ENCODE measurements around the gene RERG.

RERG gene

DNA sequence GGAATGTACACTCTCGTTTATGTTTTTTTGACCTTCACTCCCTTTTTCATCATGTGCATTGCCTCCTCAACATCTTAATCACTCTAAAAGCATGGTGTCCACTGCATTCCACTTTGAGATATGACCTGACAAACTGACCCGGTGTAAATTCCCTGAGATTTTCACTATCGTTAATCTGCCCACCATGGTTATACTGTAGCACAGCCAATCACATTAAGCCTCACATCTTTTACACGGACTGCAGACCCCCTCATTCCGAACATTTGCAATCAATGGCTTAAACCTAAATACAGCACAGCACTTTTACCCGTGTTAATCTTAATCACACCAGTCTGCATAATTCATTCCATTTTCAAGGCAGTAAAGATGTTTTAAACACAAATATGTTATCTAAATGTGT is 2.4 kb downstream of the RERG start:
- DNase-seq (ENCODE audit: low spot score) = no peak

DNA sequence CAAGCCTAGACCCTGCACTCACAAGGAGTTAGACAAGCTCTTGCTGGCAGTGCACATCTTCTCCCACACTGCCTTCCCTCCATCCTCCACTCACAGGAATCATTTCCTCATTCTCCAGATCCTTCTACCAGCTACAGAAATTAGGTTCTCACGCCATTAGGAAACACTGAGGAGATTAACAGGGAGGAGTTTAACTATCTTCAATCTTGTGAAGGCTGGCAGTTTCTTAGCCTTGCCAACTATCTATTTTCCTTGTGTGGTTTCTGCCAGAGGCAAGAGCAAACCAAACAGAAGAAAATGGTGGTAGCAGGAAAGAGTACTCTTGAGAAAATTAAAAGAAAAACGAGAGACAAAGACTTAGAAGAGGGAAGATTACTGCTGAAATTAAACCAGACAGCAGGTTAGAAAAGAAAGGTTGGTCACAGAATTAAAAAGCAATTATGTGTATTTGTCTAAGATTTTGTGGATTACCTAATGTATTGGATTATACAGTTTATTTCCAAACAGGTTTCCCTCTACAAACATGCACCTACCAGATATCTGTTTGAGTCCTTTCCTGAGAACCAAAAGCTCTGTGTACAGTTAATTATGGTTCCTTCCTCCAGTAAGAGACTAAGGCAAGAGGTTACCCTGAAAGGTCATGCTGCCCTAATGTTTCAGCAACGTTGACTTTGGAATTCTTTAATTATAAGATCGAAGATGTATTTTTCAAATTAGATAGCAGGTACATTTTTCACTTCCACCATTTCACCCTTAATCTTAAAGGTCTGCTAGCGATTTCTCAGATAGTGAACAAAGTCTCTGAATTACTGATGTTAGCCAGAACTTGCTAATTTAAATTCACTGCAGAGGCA is 5.0 kb downstream of the RERG start:
- no peak for DNase-seq (ENCODE audit: low spot score)

DNA sequence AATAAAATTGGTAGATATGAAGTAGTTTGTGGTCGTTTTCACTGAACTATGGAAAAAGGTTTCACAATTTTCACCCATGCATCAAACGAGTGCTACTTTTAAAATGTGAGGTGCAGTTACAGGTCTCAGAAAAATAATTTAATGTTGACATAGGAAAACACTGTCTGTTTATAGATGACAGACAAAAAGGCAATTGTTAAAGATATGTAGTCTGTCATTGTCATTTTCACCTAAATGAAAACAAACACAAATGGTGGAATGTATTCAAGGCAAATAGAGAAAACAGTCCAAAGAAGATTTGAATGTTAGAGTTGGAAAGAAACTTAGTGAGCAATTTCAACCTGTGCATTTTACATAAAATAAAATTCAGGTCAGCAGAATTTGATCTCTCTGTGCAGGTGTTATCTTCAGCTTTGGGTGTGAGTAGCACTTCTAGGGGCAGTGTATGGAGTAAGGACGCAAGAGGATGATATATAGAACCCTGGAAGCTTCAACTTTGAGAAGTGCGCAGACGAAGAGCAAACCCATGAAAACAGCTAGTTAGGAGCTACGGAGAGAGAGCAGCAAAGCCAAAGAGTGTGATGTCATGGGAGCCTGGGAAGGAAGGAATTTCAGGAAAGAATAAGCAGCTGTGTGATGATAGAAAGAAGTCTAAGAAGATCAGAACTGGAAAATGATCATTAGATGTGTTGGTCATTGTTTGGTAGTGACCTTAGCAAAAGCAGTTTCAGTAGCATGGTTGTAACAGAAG is 6.2 kb downstream of the RERG start:
- DNase-seq (ENCODE audit: low spot score) = no peak

DNA sequence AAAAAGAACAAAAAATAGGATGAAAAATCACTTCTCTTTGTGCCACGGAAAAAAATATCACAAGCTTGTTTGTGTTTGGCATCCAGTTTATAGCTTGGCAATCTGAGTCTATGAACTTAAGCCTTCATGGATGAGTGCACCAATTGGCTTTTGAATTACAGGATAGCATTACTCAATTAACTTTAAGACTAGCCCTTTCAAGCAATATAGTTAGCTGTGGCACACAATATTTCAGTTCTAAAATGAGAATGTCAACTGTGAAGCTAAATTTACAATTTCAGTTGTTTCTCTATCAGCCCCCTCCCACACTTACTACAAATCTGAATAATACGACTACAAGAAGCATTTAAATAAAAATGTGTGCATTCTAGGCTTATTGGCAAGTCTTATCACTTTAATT is 8.3 kb downstream of the RERG start:
- no peak for DNase-seq (ENCODE audit: low spot score)

DNA sequence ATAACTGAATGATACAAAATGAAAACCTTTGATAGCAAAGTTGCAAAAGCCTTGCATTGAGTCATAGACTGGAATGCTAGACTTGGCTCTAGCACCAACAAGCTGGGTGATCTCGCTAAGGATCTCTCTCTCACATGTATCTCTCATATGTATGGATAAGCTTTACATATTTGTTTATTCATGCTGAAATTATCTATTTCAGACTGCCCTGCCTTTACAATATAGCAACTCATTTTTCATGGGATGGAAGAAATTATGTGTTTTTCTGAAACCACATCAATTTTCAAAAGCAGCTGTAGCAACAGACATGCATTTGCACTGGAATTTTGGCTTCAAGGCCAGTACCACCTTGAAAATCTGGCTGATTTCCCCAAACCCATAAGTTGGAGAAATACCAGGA is 11.4 kb downstream of the RERG start:
- DNase-seq (ENCODE audit: low spot score) = no peak

DNA sequence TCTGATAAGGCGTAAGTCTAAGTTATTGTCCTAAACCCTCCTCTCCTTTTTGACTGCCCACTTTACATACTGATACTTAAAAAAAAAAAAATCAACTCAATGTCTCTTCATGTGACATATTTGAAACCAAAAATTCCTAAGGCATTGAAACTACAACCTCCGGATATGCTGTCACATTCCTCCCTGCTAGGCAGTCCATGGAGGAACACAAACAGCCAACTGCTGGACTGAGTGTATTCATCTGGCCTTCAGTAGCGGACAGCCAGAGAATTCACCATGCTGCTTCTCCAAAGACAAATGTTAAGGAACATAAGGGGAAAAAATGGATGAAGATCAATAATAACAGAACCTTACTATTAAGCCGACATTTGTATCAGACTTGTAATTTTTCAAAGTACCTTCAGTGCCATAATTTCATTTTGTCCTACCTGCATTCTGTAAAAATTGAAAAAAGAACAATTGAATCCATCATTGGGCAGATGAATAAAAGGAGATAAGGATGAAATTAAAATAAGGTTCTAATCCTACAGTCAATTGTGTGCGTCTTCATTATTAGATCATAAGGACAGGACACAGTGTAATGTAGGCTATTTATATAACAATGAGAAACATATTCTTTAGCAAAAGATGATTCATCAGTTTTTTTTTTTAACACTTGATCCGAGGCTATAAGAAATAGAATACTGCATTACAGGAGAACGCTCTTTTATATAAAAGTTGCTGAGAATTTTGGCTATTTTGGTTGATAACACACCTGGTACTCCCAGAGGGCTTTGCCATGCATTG is 12.2 kb downstream of the RERG start:
- no peak for DNase-seq (ENCODE audit: low spot score)

DNA sequence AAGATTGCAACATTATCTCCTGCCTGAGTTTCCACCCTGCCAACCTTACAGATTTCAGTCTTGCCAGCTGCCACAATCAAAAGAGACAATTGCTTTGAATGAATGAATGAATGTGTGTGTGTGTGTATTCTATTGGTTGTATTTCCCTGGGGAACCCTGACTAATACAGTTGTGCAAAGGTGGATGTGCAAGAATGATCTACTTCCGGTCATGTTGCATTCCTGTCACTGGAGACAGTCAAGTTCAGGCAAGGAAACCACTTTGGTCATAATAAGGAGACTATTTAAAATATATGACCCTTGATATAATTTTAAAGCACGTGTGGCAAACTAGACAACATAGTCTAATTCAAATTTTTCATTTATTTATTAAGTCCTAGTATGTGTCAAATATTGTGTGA is 13.1 kb downstream of the RERG start:
- DNase-seq (ENCODE audit: low spot score) = no peak

DNA sequence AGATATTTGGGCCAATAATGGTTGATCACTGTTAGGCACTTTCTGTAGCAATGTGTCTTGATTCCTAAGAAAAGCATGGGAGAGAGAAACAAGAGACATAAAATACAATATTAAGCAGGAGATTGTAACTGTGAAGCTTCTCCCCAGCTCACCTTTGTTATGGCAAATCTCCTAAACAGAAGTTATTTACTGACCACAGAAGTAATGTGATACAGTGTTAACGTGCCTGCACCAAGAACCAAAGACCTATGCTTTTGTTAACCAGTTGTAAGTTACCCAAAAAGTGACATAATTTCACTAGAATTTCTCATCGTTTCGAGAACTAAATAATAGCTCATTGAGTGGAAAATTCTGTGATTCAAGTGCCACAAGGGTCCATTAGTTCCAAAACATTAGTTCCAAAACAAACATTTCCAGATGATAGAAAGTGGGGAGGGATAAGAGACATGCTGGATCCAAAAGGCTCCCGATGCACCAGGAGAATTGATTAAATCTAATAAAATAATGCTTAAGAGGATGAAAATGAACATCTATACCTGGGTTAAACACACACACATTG is 14.3 kb downstream of the RERG start:
- DNase-seq (ENCODE audit: low spot score) = no peak

DNA sequence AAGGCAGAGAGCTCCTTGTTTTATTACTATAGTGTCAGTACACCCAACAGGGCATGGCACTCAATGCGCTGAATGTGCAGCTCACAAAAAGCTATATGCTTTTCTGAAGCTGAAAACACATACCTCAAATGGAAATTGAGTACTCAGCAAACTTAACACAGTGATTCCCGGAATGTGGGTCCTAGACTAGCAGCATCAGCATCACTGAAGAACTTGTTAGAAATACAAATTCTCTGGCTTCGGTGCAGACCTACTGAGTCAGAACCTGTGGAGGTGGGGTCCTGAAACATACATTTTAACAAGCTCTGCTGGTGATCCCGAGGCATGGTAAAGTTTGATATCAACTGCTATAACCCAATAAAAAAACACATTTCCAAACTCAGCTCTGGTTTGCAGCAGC is 14.9 kb downstream of the RERG start:
- DNase-seq (ENCODE audit: low spot score) = no peak

DNA sequence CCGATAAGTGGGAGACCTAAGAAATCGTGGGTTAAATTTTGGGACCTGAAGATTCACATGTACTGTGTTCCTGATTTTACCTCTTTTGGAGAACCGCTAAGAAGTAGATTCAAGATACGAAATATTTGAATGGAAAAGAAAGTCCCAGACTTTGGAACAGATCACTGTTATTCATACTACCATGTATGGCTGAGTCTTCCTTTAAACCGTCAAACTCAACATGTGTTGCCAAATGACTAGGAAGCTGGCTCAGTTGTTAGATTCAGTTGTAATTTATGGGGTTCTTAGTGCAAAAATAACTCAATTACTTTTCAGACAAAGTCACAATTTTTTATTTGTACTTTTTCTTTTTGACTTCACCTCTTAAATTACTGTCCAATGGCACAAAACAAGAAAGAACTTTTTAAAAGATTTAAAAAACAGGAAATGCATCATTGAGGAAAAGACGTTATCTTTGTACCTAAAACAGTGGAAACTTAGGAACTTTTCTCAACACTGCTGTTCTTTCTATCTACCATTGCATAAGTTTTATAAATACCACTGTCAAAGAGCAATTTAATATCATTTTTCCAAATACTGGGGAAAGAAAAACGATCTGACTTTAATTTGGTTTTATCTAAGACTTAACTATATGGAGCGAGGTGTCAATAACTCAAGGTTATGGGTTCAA is 15.7 kb downstream of the RERG start:
- no peak for DNase-seq (ENCODE audit: low spot score)

DNA sequence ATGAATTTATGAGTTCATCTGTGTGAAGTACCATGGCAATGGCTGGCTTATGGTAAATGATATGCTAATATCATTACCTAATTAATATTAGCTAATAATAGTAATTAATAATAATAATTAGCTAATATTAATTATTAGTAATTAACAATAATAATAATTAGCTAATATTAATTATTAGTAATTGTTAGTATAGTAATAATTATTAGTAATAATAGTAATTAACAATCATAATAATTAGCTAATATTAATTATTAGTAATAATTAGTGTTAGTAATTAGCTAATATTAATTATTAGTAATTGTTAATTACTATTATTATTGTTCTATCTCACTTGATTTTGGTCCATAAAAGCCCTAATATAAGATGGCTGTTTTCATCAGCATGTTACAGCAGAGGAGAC is 19.8 kb downstream of the RERG start:
- DNase-seq (ENCODE audit: low spot score) = no peak

DNA sequence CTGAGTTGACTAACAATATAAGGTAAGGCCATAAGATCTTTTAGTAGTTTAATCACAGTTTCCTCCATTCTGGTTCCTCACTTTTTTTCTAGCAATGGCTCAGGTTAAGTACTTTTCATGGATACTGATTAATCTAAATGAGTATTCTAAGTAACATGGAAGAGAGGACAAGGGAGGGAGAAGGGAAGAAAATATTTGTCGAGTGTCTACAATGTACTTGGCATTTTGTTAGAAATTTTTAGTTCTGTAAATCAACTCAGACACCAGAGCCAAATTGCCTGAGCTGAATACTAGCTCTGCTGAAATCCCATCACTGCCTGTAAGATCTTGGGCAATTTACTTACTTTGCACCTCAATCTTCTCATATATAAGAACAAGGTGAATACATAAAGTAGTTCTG is 20.2 kb downstream of the RERG start:
- DNase-seq (ENCODE audit: low spot score) = no peak

DNA sequence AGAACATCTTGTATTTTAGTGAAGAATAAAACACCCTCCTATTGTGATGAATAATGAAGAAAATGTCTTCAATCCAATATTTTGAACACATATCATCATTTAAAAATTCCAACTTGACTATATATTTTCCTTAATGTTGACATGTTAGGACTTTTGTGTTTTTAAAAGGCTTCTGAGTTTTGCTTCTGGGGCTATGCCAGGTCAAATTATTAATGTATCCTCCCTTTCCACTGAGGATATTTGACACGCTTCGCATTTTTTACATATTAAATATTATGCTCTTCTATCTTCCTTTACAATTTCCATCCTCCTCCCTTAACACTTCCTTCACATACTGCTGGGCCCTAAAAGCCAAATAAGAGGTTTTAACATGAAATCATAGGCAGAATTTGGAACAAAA is 20.6 kb downstream of the RERG start:
- no peak for DNase-seq (ENCODE audit: low spot score)

DNA sequence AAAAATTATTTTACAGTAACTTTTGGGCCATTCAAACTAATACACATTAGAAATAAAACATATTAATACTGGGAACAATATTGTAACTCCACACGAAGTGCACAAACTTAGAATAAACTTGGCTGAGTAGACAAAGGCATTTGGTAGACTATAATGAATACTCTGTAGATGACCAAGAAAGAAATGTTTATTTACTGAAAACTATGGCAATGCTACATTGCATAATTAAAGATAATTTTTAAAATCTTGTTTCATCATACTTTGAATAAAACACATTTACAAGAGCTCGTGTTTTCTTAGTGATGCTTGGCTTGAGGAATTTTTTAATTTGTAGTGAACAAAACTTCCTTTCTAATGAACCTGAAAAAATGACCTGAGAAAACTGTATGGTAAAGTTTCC is 21.3 kb downstream of the RERG start:
- DNase-seq (ENCODE audit: low spot score) = no peak

DNA sequence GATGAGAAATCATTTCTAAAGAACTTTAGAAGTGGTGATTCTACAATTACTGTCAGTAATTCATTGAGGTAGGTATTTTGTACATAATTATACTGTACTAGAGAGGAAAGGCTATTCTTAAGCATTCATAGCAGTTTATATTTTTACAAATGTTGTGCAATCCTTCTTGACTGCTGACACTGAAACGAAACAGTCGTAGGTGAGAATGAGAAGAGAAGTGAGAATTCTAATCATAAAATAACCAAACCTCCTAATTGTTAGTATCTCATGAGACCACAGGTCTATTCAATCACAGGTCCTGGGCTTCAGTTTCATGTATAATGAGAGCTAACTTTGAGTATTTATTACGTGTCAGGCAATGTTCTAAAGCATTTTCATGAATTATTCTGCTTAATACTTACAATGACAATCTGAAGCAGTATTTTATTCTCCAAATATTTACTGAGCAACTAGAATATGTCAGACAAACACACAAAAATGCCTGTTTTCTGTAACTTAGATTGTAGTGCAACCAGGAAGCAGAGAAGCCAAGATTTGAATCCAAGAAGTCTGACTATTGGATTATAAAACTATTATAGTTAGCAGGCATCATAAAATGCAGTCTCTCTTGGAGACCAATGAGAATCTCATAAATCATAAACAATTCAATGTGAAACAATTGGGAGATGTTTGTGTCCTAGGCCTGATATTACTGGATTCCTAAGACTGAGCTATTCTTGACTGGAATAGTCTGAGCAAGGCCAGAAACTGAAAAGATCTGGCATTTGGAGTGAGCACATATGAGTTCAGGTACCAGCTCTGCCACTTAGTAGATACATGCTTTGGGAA is 24.3 kb downstream of the RERG start:
- no peak for DNase-seq (ENCODE audit: low spot score)

DNA sequence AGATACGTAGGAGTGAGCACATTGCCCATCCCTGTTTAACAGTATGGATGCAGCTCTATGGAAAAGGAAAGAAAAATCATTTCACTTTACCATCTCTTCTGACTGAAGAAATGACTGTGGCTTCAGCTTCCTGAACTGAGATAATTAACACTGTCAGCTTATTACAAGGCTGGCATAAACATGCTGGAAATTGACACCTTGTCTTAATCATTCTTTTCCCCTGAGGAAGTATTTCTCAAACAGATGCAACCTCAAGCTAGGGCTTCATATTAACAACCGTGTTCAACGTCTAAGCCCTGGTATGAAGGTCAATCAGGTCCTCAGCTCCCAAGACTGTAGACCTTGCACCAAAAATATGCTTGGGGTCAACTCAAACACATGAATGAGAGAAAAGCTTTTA is 25.0 kb downstream of the RERG start:
- DNase-seq (ENCODE audit: low spot score) = no peak

DNA sequence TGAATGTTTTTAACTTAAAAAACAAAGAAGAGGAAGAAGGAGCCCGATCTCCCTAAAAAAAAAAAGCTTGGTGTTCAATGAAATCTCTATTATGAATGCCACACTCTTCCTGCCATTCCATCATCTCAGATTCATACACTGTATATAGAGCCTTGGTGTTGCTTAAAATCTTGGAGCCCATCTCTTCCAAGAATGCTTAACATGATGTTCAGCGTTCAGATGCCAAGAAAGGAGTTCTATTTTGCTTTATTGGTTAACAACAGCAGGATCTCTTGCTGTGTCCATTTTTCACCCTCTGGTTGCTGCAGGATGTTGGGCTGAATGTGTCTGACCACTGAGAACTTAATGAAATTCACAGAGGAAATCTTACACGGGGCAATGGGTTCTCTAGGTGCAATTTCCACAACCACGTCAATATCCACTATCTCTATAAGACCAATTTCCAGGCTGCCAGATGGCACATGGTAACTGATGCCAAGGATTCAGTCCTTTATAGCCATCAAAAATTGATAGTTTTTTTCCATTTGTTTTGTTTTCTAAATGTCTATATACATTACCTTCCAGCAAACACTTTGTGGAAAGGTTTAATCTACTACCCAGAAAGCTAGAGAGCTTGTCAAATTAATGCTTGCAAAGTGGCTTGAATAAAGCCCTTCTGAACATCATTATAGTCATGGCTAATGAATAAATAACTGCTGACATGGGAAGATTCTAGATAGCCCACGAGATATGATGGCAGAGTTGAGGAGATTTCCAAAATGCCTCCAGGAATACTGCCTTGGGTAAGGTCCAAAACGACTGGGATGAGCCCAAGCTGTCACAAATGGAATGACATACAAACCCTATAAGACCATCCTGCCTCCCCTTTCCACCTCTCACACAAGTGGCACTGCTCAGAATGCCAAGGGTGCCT is 26.5 kb downstream of the RERG start:
- DNase-seq (ENCODE audit: low spot score) = no peak

DNA sequence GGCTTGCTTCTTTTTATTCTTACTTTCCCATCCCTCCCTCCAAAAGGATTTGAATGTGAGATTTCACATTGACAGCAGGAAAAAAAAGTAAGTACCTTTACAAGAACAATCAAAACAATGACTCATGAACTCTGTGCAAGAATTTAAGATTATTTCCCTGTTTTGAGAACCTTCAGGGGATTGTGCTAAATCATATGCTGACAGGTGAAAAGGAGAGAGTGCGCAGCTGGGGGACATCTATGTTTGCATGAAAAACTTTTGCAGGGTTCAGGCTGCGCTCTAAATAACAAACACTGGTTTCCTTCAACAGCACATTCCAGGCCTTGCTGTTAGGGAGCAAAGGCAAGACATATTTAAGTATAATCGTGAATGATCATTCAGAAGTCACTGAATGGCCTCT is 27.3 kb downstream of the RERG start:
- no peak for DNase-seq (ENCODE audit: low spot score)

DNA sequence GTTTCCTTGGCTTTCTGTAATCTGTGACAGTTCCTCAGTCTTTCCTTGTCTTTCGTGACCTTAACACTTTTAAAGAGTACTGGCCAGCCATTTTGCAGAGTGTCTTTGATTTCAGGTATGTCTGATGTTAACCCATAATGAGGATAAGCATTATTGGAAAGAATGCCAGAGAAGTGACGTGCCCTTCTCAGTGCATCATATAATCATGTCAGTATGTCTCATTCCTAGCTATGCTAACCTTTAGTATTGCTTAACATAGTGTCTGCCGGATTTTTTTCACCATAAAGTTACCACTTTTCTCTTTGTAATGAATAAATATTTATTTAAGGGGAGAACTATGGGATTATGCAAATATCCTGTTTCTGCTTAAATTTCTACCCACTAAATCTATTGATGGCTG is 28.5 kb downstream of the RERG start:
- no peak for DNase-seq (ENCODE audit: low spot score)

DNA sequence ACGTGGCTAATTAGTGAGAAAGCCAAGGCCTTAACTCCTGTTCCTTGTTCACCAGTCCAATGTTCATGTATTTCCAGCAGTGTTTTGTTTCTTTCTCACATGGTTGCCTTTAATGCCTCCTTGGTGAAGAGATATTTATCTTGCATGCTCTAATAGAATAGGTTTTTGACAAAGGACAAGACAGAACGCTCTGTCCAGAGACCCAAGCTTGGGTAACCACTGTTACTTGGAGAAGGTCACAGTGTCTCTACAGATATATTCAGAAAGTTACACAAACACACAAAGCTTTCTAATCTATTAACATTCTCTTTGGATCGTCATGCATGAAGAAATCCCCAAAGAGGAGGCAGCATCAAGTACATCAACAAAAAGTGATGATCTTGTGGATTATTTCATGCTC is 33.1 kb downstream of the RERG start:
- DNase-seq (ENCODE audit: low spot score) = no peak

All from HuH-7 (cell line).